Erythroblast (primary cell): ENCODE data around the gene USP10.

Source experiments
- GATA1 ChIP-seq: IDR thresholded peaks from 2 replicates; pipeline ENCODE4 v1.6.1; 2011; ENCODE audit warnings: low read depth, mild to moderate bottlenecking, control low read depth, low read length, moderate library complexity
- POLR2A ChIP-seq: IDR thresholded peaks from 2 replicates; pipeline ENCODE4 v1.6.1; 2011; ENCODE audit warnings: mild to moderate bottlenecking, low read length

DNA sequence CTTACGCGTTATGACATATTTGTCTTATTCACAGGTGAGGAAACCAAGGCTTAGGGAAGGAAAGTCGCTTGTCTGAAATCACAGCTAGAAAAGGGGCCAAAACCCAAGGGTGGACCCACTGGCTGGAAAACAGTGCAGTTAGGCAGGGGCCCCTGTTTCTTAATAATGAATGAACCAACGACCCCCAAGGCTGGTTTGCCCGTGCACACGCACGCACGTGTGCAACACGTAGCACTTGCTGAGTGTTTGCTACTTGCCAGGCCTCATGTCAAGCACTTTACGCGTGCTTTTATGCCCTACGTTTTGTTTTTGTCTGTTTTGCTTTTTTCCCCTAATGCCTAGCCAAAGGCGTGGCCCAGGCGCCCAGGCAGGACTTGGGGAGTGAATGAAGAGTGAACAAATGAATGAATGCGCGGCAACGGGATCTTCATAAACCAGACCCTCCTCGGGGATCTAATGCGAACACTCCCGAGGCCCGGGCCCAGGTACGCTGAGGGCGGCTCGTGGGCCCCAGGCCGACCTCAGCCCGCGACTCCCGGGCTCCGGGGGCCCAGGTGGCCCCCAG is 571 bp upstream of the USP10 start:
- TF ChIP-seq POLR2A: no peak
- no peak for TF ChIP-seq GATA1
